Gastroesophageal sphincter (tissue), 4 donors: ENCODE data around the gene ADAM8. TPM values are rescaled to one million over a fixed set of nuclear protein-coding genes. Genes with fewer than 3 reads are reported as not detected.
A peak's percentile ranks its signal among the peaks of the same experiment; 100 is the strongest.

Experiments used
- ATAC-seq: fragments of 150-250 bp; one replicate; pipeline ENCODE4 v1.9.1; 2016; ENCODE audit warnings: mild to moderate bottlenecking, moderate library complexity
- H3K27ac ChIP-seq, 4 donors: fragments of 200-600 bp; sonication (generic) in 3 of 4; 1 replicate in 3 of 4; 2 replicates in 1 of 4; pipeline ENCODE4 v1.5.1; 2016 to 2019
- H3K27me3 ChIP-seq: fragments of 200-600 bp; sonication (generic); one replicate; pipeline ENCODE4 v1.5.1; 2019
- H3K36me3 ChIP-seq, 2 donors: fragments of 200-600 bp; sonication (generic); one replicate each; pipeline ENCODE4 v1.5.1; 2019; ENCODE audit warnings: control low read depth in 1 of 2
- H3K4me1 ChIP-seq, 3 donors: fragments of 200-600 bp; sonication (generic); 1 replicate in 2 of 3; 2 replicates in 1 of 3; pipeline ENCODE4 v1.5.1; 2016 to 2019; ENCODE audit warnings: control low read depth in 2 of 3
- H3K4me3 ChIP-seq, 2 donors: fragments of 200-600 bp; sonication (generic); one replicate each; pipeline ENCODE4 v1.5.1; 2019; ENCODE audit warnings: mild to moderate bottlenecking in 1 of 2, moderate library complexity in 1 of 2
- H3K9me3 ChIP-seq, 3 donors: fragments of 200-600 bp; sonication (generic); one replicate each; pipeline ENCODE4 v1.5.1; 2017 to 2019; ENCODE audit warnings: control low read depth in 2 of 3
- EP300 ChIP-seq: sonication (generic); formaldehyde crosslinking; IDR thresholded peaks from one replicate; pipeline ENCODE4 v1.6.1; 2017; ENCODE audit warnings: antibody characterized with exemption, mild to moderate bottlenecking
- POLR2A ChIP-seq, 2 donors: fragments of 450-650 bp; IDR thresholded peaks; one replicate each; pipeline ENCODE4 v1.6.1; 2017; ENCODE audit warnings: antibody characterized with exemption in 2 of 2, mild to moderate bottlenecking in 2 of 2, moderate library complexity in 1 of 2
- POLR2AphosphoS5 ChIP-seq: sonication (generic); formaldehyde crosslinking; IDR thresholded peaks from one replicate; pipeline ENCODE4 v1.6.1; 2017; ENCODE audit warnings: antibody characterized with exemption
- WGBS, 2 donors: methylation state at CpG; one replicate each; pipeline ENCODE4 v1.1.5; 2018; ENCODE audit warnings: low coverage in 1 of 2; 5-methylcytosine and 5-hydroxymethylcytosine counted together
- total RNA-seq, 4 donors: library from RNA; depleted of rRNA; stranded (reverse); fragments of >200 nt; gene quantifications; one replicate each; pipeline ENCODE4 v1.1.0, GENCODE V29; 2016
- TF ChIP-seq, protein P1 (sequence below), 4 experiments: fragments of 200-600 bp in 2 of 4; fragments of 450-650 bp in 2 of 4; sonication (generic) in 1 of 4; IDR thresholded peaks; one replicate each; pipeline ENCODE4 v1.5.1; 2017 to 2019; ENCODE audit warnings: antibody characterized with exemption in 4 of 4, mild to moderate bottlenecking in 2 of 4, moderate library complexity in 2 of 4

Gene ADAM8
- total RNA-seq, 4 donors from 2014 or later = 2.0 to 6.6 (median 3.3) TPM

DNA sequence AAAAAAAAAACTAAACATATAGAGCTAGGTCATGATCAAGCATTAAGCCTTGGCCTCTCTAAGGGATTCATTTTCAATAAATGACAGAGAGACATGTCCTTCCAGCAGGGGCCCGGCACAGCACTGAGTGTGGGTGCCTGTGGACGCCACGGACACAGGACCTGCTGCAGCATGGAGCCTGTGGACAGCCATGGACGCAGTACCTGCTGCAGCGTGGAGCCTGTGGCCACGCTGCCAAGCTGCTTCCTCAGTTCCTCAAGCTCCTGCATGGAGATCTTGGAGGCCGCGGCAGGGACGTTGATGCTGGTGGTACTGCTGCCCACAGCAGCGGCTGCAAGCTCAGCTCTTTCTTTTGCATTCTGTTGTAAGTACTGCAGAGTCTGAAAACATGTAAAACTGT is 22.6 kb upstream of the ADAM8 start:
- Histone ChIP-seq H3K4me1 (peaks cover 0 to 12% (median 0%) of the 10 kb centered on the region in 3 donors), H3K27me3 (no peaks in the 10 kb centered on the region), H3K27ac (no peak overlapping the region), H3K4me3 (no peak overlapping the region), H3K9me3 (no peaks in the 10 kb centered on the region), H3K36me3 (peaks cover 0 to 94% of the 10 kb centered on the region in 2 donors)
- WGBS, 2 donors = 100% methylated on average over 3 of the region's 10 CpGs; no CpG with 5 or more reads in 1 of the 2 donors
- no peak for ATAC-seq
- no peak for TF ChIP-seq POLR2A (IDR thresholded peaks at IDR 0.05)
- no peak for TF ChIP-seq POLR2AphosphoS5
- no peak for TF ChIP-seq EP300
- TF ChIP-seq, protein P1, sequence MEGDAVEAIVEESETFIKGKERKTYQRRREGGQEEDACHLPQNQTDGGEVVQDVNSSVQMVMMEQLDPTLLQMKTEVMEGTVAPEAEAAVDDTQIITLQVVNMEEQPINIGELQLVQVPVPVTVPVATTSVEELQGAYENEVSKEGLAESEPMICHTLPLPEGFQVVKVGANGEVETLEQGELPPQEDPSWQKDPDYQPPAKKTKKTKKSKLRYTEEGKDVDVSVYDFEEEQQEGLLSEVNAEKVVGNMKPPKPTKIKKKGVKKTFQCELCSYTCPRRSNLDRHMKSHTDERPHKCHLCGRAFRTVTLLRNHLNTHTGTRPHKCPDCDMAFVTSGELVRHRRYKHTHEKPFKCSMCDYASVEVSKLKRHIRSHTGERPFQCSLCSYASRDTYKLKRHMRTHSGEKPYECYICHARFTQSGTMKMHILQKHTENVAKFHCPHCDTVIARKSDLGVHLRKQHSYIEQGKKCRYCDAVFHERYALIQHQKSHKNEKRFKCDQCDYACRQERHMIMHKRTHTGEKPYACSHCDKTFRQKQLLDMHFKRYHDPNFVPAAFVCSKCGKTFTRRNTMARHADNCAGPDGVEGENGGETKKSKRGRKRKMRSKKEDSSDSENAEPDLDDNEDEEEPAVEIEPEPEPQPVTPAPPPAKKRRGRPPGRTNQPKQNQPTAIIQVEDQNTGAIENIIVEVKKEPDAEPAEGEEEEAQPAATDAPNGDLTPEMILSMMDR (IDR thresholded peaks at IDR 0.05) = no peak

DNA sequence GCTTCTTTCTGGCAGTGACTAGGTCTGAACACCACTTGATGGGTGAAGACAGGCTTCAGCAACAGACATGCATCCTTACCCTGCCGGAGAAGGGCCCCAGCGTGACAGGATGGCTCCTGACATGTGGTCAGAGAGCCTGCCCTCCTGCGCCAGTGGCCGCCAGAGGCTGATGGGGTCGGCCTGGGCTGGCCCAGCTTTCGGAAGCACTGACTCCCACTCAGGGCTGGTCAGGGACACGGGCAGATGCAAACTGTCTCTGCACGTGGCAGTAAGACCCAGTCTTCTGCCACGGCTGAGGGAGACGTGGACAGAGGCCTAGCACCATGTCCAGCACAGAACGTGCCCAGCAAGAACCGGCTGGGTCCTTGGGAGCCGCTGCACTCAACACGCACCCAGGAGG is 21.8 kb upstream of the ADAM8 start:
- peaks cover 0 to 100% of the 10 kb centered on the region in 2 donors for H3K36me3 ChIP-seq
- WGBS, 2 donors = no CpG with 5 or more reads among the region's 14 CpGs
- no peaks in the 10 kb centered on the region for H3K9me3 ChIP-seq
- H3K27me3 ChIP-seq = no peaks in the 10 kb centered on the region
- H3K27ac ChIP-seq = no peak overlapping the region
- peaks cover 0 to 5% (median 0%) of the 10 kb centered on the region in 3 donors for H3K4me1 ChIP-seq
- TF ChIP-seq POLR2AphosphoS5 = no peak
- no peak for TF ChIP-seq EP300
- TF ChIP-seq POLR2A (IDR thresholded peaks at IDR 0.05) = no peak
- TF ChIP-seq, protein P1 (IDR thresholded peaks at IDR 0.05) = no peak
- ATAC-seq = no peak
- no peak overlapping the region for H3K4me3 ChIP-seq

DNA sequence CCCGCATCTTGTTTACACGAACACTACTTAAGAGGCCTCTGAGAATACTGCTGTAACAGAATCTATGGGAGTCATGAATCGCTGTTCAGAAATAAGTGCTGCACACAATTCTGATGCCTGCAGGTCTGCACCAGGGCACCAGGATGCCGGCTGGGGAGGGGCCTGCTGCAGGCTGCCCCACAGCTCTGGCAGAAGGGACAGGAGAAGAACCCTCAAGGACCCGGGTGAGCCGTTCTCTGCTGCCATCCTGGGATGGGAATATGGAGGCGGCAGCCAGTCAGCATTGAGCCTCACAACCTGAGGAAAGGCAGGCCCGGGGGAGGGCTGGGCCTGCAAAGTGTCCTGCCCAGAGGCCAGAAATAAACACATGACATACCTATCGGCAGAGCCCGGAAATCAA is 20.8 kb upstream of the ADAM8 start:
- Histone ChIP-seq H3K36me3 (peaks cover 0 to 100% of the 10 kb centered on the region in 2 donors), H3K27me3 (no peaks in the 10 kb centered on the region), H3K9me3 (no peaks in the 10 kb centered on the region), H3K4me3 (no peak overlapping the region), H3K4me1 (no peaks in the 10 kb centered on the region), H3K27ac (no peak overlapping the region)
- no peak for ATAC-seq
- TF ChIP-seq, protein P1 (IDR thresholded peaks at IDR 0.05) = no peak
- TF ChIP-seq POLR2AphosphoS5 = no peak
- TF ChIP-seq POLR2A (IDR thresholded peaks at IDR 0.05) = no peak
- 100% methylated on average over 3 to 5 of the region's 10 CpGs for WGBS, 2 donors

DNA sequence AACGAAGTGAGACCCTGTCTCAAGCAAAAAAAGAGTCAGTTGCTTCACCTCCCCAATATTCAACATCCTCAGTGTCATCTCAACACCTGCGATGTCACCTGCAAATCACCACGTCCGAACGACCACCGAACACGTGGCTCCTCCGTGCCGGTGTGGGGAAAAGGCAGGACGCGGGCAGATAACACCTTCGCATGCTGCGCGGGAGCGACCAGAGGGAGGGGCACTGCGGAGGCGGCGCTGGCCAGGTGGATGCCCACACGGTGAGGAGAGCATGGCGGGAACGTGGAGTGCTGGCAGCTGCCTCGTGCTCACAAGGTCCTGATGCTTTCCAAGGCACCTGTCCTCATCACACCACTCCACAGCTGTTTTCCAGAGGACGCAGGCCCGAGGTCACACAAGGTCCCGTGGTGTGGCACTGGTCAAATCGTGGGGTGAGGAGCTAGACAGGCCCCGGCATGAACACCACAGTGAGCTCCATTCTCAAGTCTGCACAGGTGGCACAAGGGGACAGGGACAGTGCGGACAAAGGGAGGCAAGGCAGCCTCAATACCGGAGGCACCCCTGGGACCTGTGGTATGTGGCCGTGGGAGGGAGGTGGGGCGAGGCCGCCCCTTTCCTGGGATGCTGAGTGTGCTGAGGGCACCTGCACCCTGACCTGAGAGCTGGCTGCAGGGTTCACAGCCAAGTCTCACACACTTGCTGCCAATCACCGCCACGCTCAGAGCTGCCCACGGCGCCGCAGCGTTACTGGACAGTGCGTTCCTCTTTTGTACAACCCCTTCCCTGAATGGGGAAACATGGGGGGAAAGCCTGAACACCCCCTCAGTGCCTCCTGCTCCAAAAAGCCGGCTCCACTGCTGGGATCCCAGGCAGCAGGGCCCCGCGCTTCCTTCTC is 19.0 kb upstream of the ADAM8 start:
- no peaks in the 10 kb centered on the region for H3K4me1 ChIP-seq
- TF ChIP-seq, protein P1 (IDR thresholded peaks at IDR 0.05) = no peak
- no peak for TF ChIP-seq POLR2AphosphoS5
- TF ChIP-seq POLR2A (IDR thresholded peaks at IDR 0.05) = no peak
- TF ChIP-seq EP300 = no peak
- no peak for ATAC-seq
- 86 to 96% methylated on average over 9 to 12 of the region's 42 CpGs for WGBS, 2 donors
- H3K27ac ChIP-seq = no peak overlapping the region
- no peaks in the 10 kb centered on the region for H3K27me3 ChIP-seq
- no peak overlapping the region for H3K4me3 ChIP-seq
- H3K36me3 ChIP-seq = peaks cover 0 to 89% of the 10 kb centered on the region in 2 donors
- H3K9me3 ChIP-seq = no peaks in the 10 kb centered on the region

DNA sequence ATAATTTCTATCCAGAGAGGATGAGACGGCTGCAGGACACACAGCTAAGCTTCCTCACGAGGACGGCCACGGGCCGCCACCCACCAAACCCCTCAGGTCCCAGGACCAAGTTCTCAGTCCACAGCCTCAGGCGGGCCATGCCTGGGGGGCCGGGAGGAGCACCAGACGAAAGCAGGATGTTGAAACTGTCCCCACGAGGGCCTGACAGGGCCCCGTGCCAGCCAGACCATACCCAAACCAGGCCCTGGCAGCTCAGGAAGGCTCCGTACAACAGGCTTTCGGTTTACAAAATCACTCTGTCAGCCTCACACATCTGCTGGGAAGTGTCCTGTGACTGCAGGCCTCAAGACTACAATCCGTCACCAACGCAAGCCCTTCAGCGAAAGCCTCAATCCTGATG is 17.5 kb upstream of the ADAM8 start:
- no peaks in the 10 kb centered on the region for H3K9me3 ChIP-seq
- H3K27me3 ChIP-seq = no peaks in the 10 kb centered on the region
- no peaks in the 10 kb centered on the region for H3K4me1 ChIP-seq
- peak; percentile 46 for ATAC-seq
- WGBS, 2 donors = 89 to 90% methylated on average over 3 to 12 of the region's 15 CpGs
- TF ChIP-seq POLR2AphosphoS5 (no peak), EP300 (no peak), POLR2A (IDR thresholded peaks at IDR 0.05) (no peak)
- TF ChIP-seq, protein P1 (IDR thresholded peaks at IDR 0.05) = no peak
- H3K27ac ChIP-seq = no peak overlapping the region
- H3K36me3 ChIP-seq = peaks cover 0 to 89% of the 10 kb centered on the region in 2 donors
- H3K4me3 ChIP-seq = no peak overlapping the region
